ENCODE results near the gene NACC1.

NACC1 gene

GRCh38 chr19:13149628-13150186, 31.6 kb downstream of the NACC1 start:
- DNase-seq: no peak

DNA sequence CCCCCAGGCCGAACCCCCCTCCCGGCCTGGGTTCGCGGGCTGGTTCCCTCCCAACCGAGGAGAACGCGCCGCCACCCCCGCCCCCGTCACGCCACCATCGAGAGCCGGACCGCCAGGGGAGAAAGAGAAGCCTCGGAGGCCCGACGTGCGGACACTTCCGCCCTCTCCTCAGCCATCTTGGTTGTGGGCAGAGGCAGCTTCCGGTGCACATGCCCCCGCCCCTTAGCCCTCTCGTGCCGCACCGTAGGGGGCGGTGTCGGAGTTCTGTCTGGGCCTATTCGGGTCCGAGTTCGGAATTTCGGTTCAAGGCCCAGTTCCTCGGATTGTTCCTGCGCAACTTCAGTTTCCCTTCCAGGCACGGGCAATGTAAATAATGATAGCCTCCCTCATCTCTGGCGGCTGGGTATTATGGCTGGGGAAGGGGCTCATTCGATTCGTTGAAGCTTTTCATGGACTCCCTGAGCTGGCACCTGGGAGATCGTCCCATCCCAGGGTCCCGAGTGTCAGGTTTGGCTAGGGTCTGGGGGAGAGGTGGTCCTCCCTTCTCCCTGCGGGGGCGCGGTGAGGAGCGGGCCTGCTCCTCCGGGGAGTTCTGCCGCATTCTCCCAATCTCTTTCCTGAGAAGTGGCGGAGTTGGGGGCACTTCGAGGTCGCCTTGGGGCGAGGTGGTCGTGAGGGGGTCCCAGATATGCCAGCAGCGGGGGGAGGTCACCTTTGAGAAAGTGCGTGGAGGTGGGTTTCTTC, 32.3 kb downstream of the NACC1 start, which contains the start of the genes IER2 and STX10:
Gene IER2, plus strand, starts transcription at position 225 of the 744 bp plus-strand sequence. CDS start 2,776 bp downstream, outside the sequence.
Gene STX10, minus strand, starts transcription at position 189 of the 744 bp plus-strand sequence. CDS start 202 bp downstream, outside the sequence.
- peak; percentile 68 for DNase-seq

DNA sequence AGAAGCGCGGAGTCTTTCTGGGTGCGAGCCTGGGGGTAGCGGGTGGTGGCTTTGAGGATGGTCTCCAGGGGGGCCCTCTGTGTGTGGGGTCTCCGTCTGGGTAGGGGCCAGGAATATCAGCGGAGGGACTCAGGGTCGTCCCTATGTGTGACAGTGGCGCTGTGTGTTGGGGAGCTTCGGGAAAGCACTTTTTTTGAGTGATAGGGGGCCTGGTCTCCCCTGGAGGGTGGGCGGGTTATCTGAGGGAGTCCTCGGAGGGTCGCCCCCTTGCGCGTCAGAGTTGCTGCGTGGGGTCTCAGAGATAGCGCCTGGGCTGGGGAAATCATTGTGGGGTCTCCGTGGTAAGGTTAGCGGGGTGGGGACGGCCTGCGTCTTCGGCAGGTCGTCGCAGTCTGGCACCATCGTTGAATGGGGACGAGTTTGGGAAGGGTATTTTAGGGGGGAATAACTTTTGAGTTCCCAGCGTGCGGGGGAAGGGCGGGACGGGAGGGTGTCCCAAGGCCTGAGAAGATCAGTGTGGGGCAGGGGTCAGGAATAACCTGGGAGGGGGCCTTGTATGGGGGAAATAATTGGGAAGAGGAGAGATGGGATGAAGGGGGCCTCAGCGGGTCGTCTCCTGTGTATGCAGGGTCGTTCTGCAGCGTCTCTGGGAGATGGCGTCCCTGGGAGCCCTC, 33.0 kb downstream of the NACC1 start:
- DNase-seq: no peak

- DNase-seq: peak; percentile 93
Observed at GRCh38 chr19:13151605-13152355, 33.7 kb downstream of the NACC1 start.

- no peak for DNase-seq
Observed at GRCh38 chr19:13152356-13152973, 34.4 kb downstream of the NACC1 start.

DNA sequence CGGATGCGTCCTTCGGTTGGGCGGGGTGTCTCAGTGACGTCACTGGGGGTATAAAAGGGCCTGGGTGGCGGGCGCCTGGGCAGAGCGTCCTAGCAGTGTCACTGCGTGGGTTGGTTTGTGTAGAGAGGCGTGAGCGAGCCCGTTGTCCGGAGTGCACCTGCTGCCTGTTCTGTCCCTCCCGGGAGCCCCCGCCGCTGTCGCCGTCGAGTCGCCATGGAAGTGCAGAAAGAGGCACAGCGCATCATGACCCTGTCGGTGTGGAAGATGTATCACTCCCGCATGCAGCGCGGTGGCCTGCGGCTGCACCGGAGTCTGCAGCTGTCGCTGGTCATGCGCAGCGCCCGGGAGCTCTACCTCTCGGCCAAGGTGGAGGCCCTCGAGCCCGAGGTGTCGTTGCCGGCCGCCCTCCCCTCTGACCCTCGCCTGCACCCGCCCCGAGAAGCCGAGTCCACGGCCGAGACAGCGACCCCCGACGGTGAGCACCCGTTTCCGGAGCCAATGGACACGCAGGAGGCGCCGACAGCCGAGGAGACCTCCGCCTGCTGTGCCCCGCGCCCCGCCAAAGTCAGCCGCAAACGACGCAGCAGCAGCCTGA, 35.0 kb downstream of the NACC1 start:
- peak; percentile 88 for DNase-seq

GRCh38 chr19:13153569-13154240, 35.6 kb downstream of the NACC1 start:
- no peak for DNase-seq

DNA sequence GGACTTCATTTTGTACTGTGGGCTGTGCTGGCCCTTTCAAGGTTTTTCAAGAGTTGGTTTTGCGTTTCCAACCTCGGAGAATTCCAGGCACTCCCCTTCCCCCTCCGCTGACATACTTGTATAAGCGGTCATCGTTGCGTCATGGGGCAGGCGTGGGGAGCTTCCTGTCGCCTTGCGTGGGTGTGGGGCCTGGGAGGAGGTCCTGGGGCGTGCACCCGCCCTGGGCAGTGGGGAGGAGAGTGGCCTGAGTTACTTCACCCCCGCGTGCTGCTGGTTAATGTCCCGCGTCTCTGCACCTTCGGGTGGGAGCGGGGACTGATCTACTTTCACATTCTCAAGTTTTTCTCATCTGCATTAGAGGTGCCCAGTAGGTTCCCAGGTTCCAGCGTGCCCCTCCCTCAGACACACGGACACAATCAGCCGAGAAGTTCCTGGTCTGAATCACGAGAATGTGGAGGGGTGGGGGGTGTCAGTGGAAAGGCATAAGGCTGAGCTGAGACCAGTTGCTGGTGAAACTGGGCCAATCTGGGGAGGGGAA, 36.2 kb downstream of the NACC1 start:
- DNase-seq: no peak

DNA sequence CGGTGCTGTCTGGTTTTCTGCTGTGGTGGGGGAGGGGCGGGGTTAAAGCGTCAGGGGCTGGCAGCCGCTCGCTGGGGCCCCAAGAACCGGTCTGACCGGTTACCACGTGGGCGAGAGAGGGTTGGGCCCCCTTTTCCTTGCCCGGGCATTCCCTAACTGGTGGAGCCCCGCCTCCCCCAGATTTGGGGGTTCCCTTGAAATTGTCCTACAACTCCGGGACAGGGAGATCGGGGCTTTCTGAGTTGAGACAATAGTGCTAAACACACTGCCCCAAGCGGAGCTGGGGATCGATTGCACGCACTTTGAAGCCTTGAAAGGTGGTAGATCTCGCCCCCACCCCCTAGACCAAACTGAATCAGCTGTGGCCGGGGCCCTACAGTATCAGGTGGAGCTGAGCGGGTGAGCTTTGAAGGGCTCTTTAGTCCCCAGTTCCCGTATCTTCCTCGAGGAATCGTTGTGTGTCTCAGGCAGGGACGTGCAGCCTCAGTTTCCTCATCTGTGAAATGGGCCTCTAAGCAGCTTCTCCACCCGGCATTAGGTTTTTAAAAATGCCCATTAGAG, 36.9 kb downstream of the NACC1 start:
- DNase-seq: peak; percentile 60

GRCh38 chr19:13155472-13156359, 37.7 kb downstream of the NACC1 start:
- DNase-seq: peak; percentile 52

- no peak for DNase-seq
Observed at GRCh38 chr19:13159713-13160112, 41.6 kb downstream of the NACC1 start.

DNA sequence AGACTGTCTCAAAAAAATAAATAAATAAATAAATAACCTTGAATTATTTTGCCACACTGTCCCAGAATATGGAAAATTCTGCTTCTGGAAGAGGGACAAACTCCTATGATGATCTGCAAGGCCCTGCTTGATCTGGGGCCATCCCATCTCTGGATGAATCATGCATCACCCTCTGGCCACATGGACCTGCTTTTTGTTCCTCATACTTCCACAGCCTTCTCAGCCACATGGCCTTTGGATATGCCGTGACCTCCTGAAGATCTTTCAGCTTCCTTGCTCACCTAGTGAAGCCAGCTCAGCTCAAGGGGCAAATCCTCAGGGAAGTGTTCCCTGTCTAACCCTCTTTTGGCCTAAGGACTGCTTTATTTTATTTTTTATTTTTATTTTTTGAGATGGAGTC, 42.5 kb downstream of the NACC1 start:
- DNase-seq: no peak

GRCh38 chr19:13162724-13163608, 44.9 kb downstream of the NACC1 start:
- DNase-seq: peak; percentile 77

GRCh38 chr19:13163609-13164342, 45.7 kb downstream of the NACC1 start:
- no peak for DNase-seq

- DNase-seq: peak; percentile 16
Observed at GRCh38 chr19:13164343-13165161, 46.5 kb downstream of the NACC1 start.

GRCh38 chr19:13165162-13165997, 47.3 kb downstream of the NACC1 start:
- no peak for DNase-seq

Measured in NCI-H2107 (cell line).